Gastrocnemius medialis (tissue), 4 donors: Measurements from ENCODE around the gene TRDN.

ENCODE experiments used
- CTCF ChIP-seq, 5 experiments: fragments of 450-650 bp in 3 of 5; fragments of 200-600 bp in 2 of 5; sonication (generic) in 2 of 5; IDR thresholded peaks in 4 of 5; conservative IDR thresholded peaks in 1 of 5; 1 replicate in 4 of 5; 2 replicates in 1 of 5; pipeline ENCODE4 v1.5.1; 2016 to 2019; ENCODE audit warnings: antibody characterized with exemption in 5 of 5, mild to moderate bottlenecking in 3 of 5, moderate library complexity in 3 of 5
- POLR2A ChIP-seq, 2 donors: fragments of 450-650 bp; IDR thresholded peaks; one replicate each; pipeline ENCODE4 v1.6.1; 2017; ENCODE audit warnings: antibody characterized with exemption in 2 of 2, mild to moderate bottlenecking in 2 of 2, moderate library complexity in 2 of 2

GRCh38 chr6:123456836-123457235 is 179.9 kb downstream of the TRDN start:
- no peak for TF ChIP-seq CTCF (IDR thresholded peaks at IDR 0.05 in 4 of 5, conservative IDR thresholded peaks at IDR 0.05 in 1 of 5)
- TF ChIP-seq POLR2A (IDR thresholded peaks at IDR 0.05), result no peak
